Measurements from ENCODE around the gene ZDHHC14. TPM values are rescaled to one million over a fixed set of nuclear protein-coding genes. Genes with fewer than 3 reads are reported as not detected.
"Not testable (repeated sequence)": the region's sequence is repeated elsewhere in the genome, so short reads cannot be mapped to it uniquely, and the experiment has no call there.

ZDHHC14 gene
- polyA plus RNA-seq, 4 donors = 20.1 to 27.9 (median 22.5) TPM

- no peak for DNase-seq (ENCODE audit: low read depth in 4 of 4, low spot score in 3 of 4)
These were observed 291.9 kb downstream of the ZDHHC14 start for GRCh38 chr6:157672726-157673412.

- no peak for DNase-seq (ENCODE audit: low read depth in 4 of 4, low spot score in 3 of 4)
These were observed 292.6 kb downstream of the ZDHHC14 start for GRCh38 chr6:157673596-157673995.

GRCh38 chr6:157674061-157674460 lies 293.1 kb downstream of the ZDHHC14 start:
- DNase-seq (ENCODE audit: low read depth in 4 of 4, low spot score in 3 of 4) = no peak

DNA sequence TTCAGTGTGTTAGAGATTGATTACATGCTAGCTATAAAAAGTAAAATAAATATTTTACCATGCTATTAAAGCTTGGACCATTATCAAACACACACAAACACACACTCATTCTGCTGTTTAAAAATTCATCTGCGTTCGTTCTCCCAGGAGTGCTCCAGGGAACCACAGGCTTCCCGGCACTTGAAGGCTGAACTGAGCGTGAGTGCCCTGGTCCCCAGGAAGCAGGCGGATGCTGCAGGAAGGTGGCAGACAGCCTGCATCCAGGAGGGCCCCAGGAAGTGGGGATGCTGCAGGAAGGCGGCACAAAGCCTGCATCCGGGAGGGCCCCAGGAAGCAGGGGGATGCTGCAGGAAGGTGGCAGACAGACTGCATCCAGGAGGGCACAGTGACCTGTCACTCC lies 294.8 kb downstream of the ZDHHC14 start:
- no peak for DNase-seq (ENCODE audit: low read depth in 4 of 4, low spot score in 3 of 4)

- DNase-seq (ENCODE audit: low read depth in 4 of 4, low spot score in 3 of 4) = no peak
These were observed 295.3 kb downstream of the ZDHHC14 start for GRCh38 chr6:157676241-157676640.

- DNase-seq (ENCODE audit: low read depth in 4 of 4, low spot score in 3 of 4) = no peak
These were observed 296.2 kb downstream of the ZDHHC14 start for GRCh38 chr6:157677235-157677634.

DNA sequence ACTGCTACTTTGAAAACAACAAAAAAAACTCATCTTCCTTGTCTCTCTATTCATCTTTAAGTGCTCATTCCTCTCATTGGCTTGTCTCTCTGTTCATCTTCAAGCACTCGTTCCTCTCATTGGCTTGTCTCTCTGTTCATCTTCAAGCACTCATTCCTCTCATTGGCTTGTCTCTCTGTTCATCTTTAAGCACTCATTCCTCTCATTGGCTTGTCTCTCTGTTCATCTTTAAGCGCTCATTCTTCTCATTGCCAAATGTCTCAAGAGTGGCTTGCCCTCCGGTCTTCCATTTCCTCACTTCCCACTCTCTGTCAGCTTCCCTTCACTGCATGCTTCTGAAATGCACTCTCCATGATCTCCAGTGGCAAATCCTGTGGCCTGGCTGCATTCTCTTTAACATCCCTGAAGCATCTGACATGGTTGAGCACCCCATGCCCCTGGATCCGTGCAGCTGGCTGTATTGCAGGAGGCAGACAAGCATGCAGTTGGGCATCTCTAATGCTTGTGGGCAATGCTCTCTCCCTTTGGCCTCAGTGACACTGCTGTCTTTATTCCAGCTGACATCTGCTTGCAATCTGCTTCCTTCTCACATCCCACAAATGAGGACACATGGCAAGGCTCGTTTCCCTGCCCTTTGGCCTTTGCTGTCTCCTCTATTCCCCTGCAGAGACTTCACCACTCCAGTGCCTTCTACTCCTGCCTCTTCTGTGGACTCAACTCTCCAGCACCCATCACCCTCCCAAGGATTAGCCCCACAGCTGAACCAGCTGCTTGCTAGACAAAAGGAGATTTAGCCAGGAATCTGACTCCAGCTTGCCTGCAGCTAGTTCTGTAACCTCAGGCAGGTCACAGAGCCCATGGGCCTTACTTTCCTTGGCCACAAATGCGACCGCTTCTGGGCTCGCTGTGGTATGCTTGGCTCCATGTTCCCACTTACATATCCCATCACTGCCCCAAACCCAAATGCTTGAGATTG lies 298.9 kb downstream of the ZDHHC14 start:
- DNase-seq (ENCODE audit: low read depth in 4 of 4, low spot score in 3 of 4) = no peak

DNA sequence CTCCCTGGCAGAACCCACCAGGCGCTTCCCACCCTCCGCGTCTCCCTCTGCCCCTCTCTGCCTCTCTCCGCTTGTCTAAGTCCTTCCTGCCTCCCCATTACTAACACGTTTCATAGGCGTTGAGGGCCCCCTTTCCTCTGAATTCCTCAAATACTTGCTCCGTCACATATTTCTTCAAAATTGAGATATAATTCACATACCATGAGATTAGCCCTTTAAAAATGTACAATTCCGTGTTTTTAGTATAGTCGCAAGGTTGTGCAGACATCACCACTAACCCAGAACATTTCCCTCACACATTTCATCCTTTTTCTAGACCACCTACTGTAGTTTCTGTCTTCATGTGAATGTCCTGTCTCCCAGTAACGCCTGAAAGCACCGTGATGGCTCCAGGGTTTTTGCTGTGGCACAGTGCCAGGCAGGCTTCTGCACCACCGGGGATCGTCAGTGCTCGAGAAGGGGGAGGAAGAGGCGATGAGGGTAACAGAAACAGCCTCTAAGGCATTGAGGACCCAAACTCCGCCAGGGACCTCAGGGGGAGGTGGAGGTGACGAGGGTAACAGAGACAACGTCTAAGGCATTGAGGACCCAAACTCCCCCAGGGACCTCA lies 300.2 kb downstream of the ZDHHC14 start:
- no peak for DNase-seq (ENCODE audit: low read depth in 4 of 4, low spot score in 3 of 4)

GRCh38 chr6:157682856-157683481 lies 302.0 kb downstream of the ZDHHC14 start:
- no peak for DNase-seq (ENCODE audit: low read depth in 4 of 4, low spot score in 3 of 4)

DNA sequence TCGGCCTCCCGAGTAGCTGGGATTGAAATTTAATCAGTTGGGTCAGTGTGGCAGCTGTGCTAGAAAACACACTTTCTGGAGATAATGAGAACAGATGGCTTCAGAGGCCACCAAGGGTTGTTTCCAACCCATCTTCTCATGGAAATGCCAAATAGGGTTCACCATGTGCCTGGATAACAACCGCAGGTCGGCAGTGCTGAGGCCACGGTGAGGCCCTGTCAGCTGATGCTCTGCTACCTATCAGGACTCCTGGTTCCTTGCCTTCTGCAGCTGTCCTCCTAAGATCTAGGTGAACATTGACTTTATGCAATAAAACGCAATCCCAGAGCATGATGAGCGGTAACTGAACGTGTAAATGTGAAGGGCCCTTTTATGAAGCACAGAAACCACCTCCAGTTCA lies 302.7 kb downstream of the ZDHHC14 start:
- no peak for DNase-seq (ENCODE audit: low read depth in 4 of 4, low spot score in 3 of 4)

DNA sequence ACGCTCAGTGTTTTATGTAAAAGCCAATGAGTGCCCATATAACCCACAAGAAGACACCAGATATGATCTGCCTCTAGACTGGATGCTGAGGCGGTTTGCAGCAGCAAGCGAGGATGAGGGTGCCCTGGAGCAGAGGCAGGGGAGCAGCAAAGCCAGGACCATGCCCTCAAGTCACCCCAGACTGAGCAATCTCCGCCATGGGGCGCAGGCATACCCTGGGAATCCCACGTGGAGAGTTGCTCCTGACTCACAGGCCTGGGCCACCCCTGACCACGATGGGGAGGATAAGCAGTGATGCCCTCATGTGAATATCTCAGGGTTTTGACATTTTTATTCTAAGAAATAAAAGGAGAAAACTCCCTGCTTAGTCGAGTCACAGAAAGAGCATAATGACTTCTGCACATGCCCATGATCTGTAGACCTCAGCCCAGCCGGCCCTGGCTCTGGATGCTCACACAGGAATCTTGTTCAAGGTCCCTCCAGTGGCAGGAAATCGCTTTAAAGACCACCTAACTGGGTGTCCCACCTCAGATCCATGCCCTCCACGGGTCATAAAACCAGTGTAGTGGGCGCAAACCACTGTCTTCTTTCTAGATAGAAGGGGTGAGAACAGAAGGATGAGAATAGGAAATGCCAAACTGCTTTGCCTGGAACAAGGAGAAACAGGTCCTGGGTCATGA lies 303.8 kb downstream of the ZDHHC14 start:
- DNase-seq (ENCODE audit: low read depth in 4 of 4, low spot score in 3 of 4) = no peak

- DNase-seq (ENCODE audit: low read depth in 4 of 4, low spot score in 3 of 4) = no peak
These were observed 304.7 kb downstream of the ZDHHC14 start for GRCh38 chr6:157685596-157686280.

DNA sequence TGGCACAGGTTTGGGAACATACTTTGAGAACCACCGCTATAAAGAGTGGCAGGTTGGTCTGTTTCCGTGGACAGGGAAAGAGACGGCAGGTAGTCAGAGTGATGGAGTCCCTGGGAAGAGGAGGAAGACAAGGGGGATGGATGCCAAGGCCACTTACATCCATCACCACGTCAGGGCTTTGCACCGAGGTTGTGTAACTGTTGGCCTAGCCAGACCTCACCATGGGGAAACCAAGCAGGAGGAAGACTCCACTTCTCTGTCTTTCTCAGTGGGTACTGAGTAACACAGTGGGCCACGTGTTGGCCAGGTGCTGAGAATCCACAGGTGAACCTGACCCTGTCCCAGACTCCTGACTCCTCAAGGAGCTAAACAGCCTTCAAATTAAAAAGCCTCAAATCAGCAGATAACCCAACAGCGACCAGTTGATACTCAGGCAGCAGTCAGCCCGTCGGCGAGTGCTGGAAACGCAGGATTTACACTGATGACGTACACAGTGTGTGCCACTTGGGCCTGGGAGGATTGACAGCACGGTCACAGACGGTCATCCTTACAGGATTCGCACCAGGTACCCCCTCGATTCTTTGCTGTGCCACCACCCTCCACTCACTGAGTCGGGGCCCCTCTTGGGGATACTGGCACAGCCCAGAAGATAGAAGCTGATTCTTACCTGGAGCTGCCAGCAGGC lies 307.4 kb downstream of the ZDHHC14 start:
- DNase-seq (ENCODE audit: low read depth in 4 of 4, low spot score in 3 of 4) = no peak

GRCh38 chr6:157688960-157689599 lies 308.1 kb downstream of the ZDHHC14 start:
- DNase-seq (ENCODE audit: low read depth in 4 of 4, low spot score in 3 of 4) = no peak

- DNase-seq (ENCODE audit: low read depth in 4 of 4, low spot score in 3 of 4) = no peak
These were observed 308.9 kb downstream of the ZDHHC14 start for GRCh38 chr6:157689875-157690274.

DNA sequence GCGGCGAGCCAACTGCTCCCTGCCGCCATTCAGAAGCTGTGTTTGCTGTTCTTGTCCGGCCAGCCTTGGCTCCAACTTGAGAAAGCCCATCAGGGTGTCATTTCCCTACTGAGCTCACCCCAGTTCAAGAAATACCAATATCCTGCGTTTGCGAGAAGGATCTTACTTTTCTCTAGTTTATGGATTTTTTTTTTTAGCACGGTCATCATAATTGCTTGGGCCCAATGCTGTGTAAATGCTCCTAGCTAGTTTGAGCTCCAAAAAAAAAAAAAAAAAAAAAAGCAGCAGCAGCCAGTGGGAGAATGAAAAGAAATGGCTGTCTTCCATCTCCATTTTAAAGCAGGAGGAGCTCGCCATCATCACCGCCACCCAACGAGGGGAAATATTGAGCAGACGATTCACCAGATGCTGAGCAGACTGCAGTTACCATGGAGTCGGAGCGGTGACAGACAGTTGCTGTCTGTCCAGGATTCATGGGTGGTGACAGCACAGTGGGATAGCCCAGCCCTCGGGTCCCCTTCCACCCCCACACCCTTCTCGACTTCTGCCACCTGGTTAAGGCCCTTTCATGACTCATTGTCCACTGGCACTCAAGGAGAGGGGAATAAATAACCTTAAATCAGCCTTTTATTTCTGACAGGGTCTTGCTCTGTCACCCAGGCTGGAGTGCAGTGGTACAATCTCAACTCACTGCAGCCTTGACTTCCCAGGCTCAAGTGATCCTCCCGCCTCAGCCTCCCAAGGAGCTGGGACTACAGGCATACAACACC lies 309.6 kb downstream of the ZDHHC14 start:
- no peak for DNase-seq (ENCODE audit: low read depth in 4 of 4, low spot score in 3 of 4)

DNA sequence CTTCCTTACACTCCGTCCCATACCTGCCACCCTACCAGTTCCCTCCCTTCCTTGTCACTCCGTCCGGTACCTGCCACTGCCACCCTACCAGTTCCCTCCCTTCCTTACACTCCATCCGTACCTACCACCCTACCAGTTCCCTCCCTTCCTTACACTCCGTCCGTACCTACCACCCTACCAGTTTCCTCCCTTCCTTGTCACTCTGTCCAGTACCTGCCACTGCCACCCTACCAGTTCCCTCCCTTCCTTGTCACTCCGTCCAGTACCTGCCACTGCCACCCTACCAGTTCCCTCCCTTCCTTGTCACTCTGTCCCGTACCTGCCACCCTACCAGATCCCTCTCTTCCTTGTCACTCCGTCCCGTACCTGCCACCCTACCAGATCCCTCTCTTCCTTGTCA lies 310.6 kb downstream of the ZDHHC14 start:
- not testable (repeated sequence) for DNase-seq (ENCODE audit: low read depth in 4 of 4, low spot score in 3 of 4)

GRCh38 chr6:157693867-157694266 lies 312.9 kb downstream of the ZDHHC14 start:
- no peak for DNase-seq (ENCODE audit: low read depth in 4 of 4, low spot score in 3 of 4)
